ENCODE results near the gene GLI3. TPM values are rescaled to one million over a fixed set of nuclear protein-coding genes. Genes with fewer than 3 reads are reported as not detected.

GLI3 gene
- total and polyA plus RNA-seq, 2 of the 4 experiments (the other 2 are of a cell fraction): 1.3 to 3.9 TPM

GRCh38 chr7:41977151-41977651 lies 259.8 kb downstream of the GLI3 start:
- no peak overlapping the region for H3K18ac ChIP-seq (ENCODE audit: low read depth, low read length)
- no peak overlapping the region for H3K4ac ChIP-seq (ENCODE audit: low read depth, low read length)
- H3K56ac ChIP-seq (ENCODE audit: extremely low read depth, insufficient read depth, low read length): no peak overlapping the region
- in situ Hi-C loops (cut with MboI; ENCODE audit: low sequenced_read_pairs) (loop anchor here (25.0 kb wide), 1 partner anchor 260 kb away; the partner anchor contains the start of gene GLI3), intact Hi-C loops (cut with micrococcal nuclease) (loop anchor here (1.0 to 10.0 kb wide), 7 partner anchors 34 to 854 kb away; partner anchors contain the start of gene GLI3), dilution Hi-C loops (cut with HindIII; ENCODE audit: low sequenced_read_pairs, unreplicated experiment) (no loop called here)
- no TSS peak for BruUV-seq (replicated peaks)
- H3K27ac ChIP-seq (ENCODE audit: insufficient read depth, low read length): no peak overlapping the region
- 0 out of 2 replicates have a peak overlapping the region, but pooled peaks have one; percentile 22 for H2AK5ac ChIP-seq (ENCODE audit: low read depth, low read length)
- peaks cover 7% of the 10 kb centered on the region; the same call in 1 of the 2 replicates for H3K4me1 ChIP-seq (ENCODE audit: control insufficient read depth, insufficient read depth, low read length)
- no peak overlapping the region for H2AK9ac ChIP-seq (replicated peaks; ENCODE audit: low read depth, low read length, poor library complexity)
- no peak overlapping the region for H3K4me2 ChIP-seq (ENCODE audit: low read depth, low read length)
- no peak overlapping the region for H4K91ac ChIP-seq (ENCODE audit: insufficient read depth, low read depth, low read length)
- H3K9me3 ChIP-seq (ENCODE audit: control insufficient read depth, insufficient read depth, low read length): no peaks in the 10 kb centered on the region
- 68% methylated on average over 3 of the region's 9 CpGs; no CpG with 5 or more reads in 1 of the 2 experiments for WGBS, 2 experiments (ENCODE audit: extremely low coverage in 2 of 2, insufficient read length in 1 of 2)
- no peak overlapping the region for H3K14ac ChIP-seq (replicated peaks; ENCODE audit: low read depth, low read length)
- no peak overlapping the region for H2BK120ac ChIP-seq (ENCODE audit: low read depth, low read length)
- no peak overlapping the region for H3K9ac ChIP-seq (ENCODE audit: low read depth, low read length)
- DNase-seq: peak; percentile 75
- ChIA-PET CTCF (interaction anchor here (0.6 to 2.9 kb wide), 13 partner anchors 9 to 866 kb away, joined by 3 to 22 read pairs (median 3); no protein-coding TSS in a partner anchor), POLR2A (ENCODE audit: unreplicated experiment) (no interaction called here)
- ATAC-seq (ENCODE audit: low read depth): peak; percentile 76
- H4K8ac ChIP-seq (ENCODE audit: low read depth in 2 of 2, low read length in 2 of 2): no peak overlapping the region
- H4K5ac ChIP-seq (ENCODE audit: low read depth, low read length): no peak overlapping the region
- no peaks in the 10 kb centered on the region; the same call in 1 of the 2 replicates for H3K9me1 ChIP-seq (ENCODE audit: insufficient read depth, low read length)
- TF ChIP-seq CEBPB (IDR thresholded peaks at IDR 0.05; ENCODE audit: low read depth, low read length) (no peak), MAZ (IDR thresholded peaks at IDR 0.05; ENCODE audit: borderline replicate concordance, low read depth, low read length) (no peak), SMC3 (IDR thresholded peaks at IDR 0.05; ENCODE audit: low read depth, low read length) (peak; percentile 64), MAFK (IDR thresholded peaks at IDR 0.05; ENCODE audit: low read depth, low read length) (no peak), BHLHE40 (IDR thresholded peaks at IDR 0.05; ENCODE audit: low read depth, low read length) (no peak), RCOR1 (IDR thresholded peaks at IDR 0.05; ENCODE audit: insufficient replicate concordance, low read length) (no peak), RAD21 (IDR thresholded peaks at IDR 0.05; ENCODE audit: low read length) (peak; percentile 72), MXI1 (IDR thresholded peaks at IDR 0.05; ENCODE audit: borderline replicate concordance, low read depth, low read length) (no peak), FOS (IDR thresholded peaks at IDR 0.05; ENCODE audit: low read depth, low read length) (no peak)
- TF ChIP-seq, protein P1, sequence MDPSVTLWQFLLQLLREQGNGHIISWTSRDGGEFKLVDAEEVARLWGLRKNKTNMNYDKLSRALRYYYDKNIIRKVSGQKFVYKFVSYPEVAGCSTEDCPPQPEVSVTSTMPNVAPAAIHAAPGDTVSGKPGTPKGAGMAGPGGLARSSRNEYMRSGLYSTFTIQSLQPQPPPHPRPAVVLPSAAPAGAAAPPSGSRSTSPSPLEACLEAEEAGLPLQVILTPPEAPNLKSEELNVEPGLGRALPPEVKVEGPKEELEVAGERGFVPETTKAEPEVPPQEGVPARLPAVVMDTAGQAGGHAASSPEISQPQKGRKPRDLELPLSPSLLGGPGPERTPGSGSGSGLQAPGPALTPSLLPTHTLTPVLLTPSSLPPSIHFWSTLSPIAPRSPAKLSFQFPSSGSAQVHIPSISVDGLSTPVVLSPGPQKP (IDR thresholded peaks at IDR 0.05; ENCODE audit: borderline replicate concordance, low read depth, low read length): no peak
- TF ChIP-seq, protein P2, sequence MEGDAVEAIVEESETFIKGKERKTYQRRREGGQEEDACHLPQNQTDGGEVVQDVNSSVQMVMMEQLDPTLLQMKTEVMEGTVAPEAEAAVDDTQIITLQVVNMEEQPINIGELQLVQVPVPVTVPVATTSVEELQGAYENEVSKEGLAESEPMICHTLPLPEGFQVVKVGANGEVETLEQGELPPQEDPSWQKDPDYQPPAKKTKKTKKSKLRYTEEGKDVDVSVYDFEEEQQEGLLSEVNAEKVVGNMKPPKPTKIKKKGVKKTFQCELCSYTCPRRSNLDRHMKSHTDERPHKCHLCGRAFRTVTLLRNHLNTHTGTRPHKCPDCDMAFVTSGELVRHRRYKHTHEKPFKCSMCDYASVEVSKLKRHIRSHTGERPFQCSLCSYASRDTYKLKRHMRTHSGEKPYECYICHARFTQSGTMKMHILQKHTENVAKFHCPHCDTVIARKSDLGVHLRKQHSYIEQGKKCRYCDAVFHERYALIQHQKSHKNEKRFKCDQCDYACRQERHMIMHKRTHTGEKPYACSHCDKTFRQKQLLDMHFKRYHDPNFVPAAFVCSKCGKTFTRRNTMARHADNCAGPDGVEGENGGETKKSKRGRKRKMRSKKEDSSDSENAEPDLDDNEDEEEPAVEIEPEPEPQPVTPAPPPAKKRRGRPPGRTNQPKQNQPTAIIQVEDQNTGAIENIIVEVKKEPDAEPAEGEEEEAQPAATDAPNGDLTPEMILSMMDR (conservative IDR thresholded peaks at IDR 0.05; ENCODE audit: low read depth, low read length): peak; percentile 74
- H3K36me3 ChIP-seq (ENCODE audit: control insufficient read depth, insufficient read depth, low read length): peaks cover 19% of the 10 kb centered on the region
- H2BK15ac ChIP-seq (ENCODE audit: low read depth, low read length): no peak overlapping the region
- no peak overlapping the region for H2BK20ac ChIP-seq (ENCODE audit: low read depth, low read length)
- peak overlapping the region; percentile 71 for H2AFZ ChIP-seq (replicated peaks; ENCODE audit: low read length, poor library complexity)
- H4K20me1 ChIP-seq (ENCODE audit: insufficient read depth, low read length): no peaks in the 10 kb centered on the region
- no peak overlapping the region for H3K4me3 ChIP-seq (ENCODE audit: insufficient read depth, low read depth, low read length)
- H2BK5ac ChIP-seq (ENCODE audit: low read depth, low read length, poor library complexity, severe bottlenecking): no peak overlapping the region
- H3K23ac ChIP-seq (ENCODE audit: low read depth, low read length): no peak overlapping the region
- no peaks in the 10 kb centered on the region for H3K27me3 ChIP-seq (ENCODE audit: control insufficient read depth, insufficient read depth, low read length)
- no peaks in the 10 kb centered on the region for H3K79me1 ChIP-seq (ENCODE audit: low read depth in 1 of 2, low read length in 2 of 2)

Measured in IMR-90 (cell line).